Large intestine (tissue), 3 donors: ENCODE measurements around the gene LYL1. TPM values are rescaled to one million over a fixed set of nuclear protein-coding genes. Genes with fewer than 3 reads are reported as not detected.

Source experiments
- DNase-seq, 2 donors: peaks; one replicate each; pipeline versions ENCODE4 v3.0.0 to v3.0.0-alpha.2; 2013
- H3K27ac ChIP-seq: one replicate; pipeline ENCODE4 v1.5.1; 2013; ENCODE audit warnings: low read length
- H3K27me3 ChIP-seq: 2 replicates; pipeline ENCODE4 v1.6.1; 2013; ENCODE audit warnings: low read length; ENCODE audit not compliant: control insufficient read depth, insufficient read depth
- H3K36me3 ChIP-seq: 2 replicates; pipeline ENCODE4 v1.6.1; 2013; ENCODE audit warnings: low read length; ENCODE audit not compliant: control insufficient read depth, insufficient read depth
- H3K4me1 ChIP-seq: one replicate; pipeline ENCODE4 v1.6.1; 2013; ENCODE audit warnings: low read length; ENCODE audit not compliant: control insufficient read depth, insufficient read depth
- H3K4me3 ChIP-seq: one replicate; pipeline ENCODE4 v1.5.1; 2013; ENCODE audit warnings: low read length
- H3K9me3 ChIP-seq: one replicate; pipeline ENCODE4 v1.6.1; 2013; ENCODE audit warnings: mild to moderate bottlenecking, low read depth, low read length, moderate library complexity; ENCODE audit not compliant: control insufficient read depth
- WGBS: methylation state at CpG from one replicate; pipeline ENCODE4 v1.1.5; 2013; ENCODE audit warnings: low lambda C conversion rate; ENCODE audit not compliant: insufficient coverage; 5-methylcytosine and 5-hydroxymethylcytosine counted together
- polyA plus RNA-seq: library from polyadenylated mRNA; unstranded; fragments of 120-200 nt; gene quantifications from one replicate; pipeline ENCODE4 v1.2.1, GENCODE V29; 2013

The LYL1 gene
- polyA plus RNA-seq, 1 donor = 3.7 TPM

- Histone ChIP-seq H3K4me1 (peaks cover 20% of the 10 kb centered on the region), H3K9me3 (no peaks in the 10 kb centered on the region), H3K4me3 (no peak overlapping the region), H3K27me3 (peaks cover 32% of the 10 kb centered on the region), H3K36me3 (no peaks in the 10 kb centered on the region), H3K27ac (no peak overlapping the region)
- no CpG with 5 or more reads among the region's 7 CpGs for WGBS
- no peak for DNase-seq
Observed at GRCh38 chr19:13083008-13083404, 19.7 kb downstream of the LYL1 start.

DNA sequence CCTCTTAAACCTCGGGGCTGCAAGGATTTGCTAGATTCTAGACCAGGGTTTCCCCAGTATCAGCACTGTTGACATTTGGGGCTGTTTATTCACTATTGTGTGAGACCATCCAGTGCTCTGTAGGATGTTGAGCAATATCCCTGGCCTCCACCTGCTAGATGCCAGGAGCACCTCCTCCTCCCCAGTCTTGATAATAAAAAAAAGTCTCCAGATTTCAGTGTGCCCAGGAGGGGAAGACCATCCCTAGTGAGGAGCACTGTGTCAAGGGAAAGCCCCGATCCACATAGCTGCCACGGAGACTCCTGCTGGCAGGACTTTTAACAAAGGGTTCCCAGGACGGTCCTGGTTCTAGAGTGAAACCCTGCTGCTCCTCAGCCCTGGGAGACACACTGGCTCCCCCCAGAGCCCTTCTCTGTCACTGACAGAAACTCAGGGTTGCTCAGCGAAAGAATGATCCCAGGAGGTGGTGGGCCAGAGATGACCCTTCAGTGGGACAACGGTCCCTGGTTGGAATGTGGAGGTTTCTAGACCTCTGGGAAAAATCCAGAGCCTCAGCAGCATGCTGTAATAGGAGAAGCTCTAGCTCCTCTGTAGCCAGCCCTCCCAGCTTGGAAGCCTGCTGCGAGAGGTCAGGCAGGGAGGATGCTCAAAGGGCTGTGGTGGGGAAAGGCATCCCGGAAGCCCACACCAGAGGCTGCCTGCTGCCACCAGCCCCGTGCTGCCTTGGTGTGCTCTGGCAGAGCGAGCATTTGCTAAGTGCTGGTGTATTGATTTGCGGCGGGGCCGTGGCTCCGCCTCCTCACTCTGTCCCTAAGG lies 20.3 kb downstream of the LYL1 start:
- DNase-seq = peak in 1 of 2 donors; percentile 34
- H3K9me3 ChIP-seq = no peaks in the 10 kb centered on the region
- H3K27me3 ChIP-seq = peaks cover 28% of the 10 kb centered on the region
- no peak overlapping the region for H3K27ac ChIP-seq
- peaks cover 26% of the 10 kb centered on the region for H3K4me1 ChIP-seq
- no peaks in the 10 kb centered on the region for H3K36me3 ChIP-seq
- WGBS = no CpG with 5 or more reads among the region's 14 CpGs
- H3K4me3 ChIP-seq = no peak overlapping the region

DNA sequence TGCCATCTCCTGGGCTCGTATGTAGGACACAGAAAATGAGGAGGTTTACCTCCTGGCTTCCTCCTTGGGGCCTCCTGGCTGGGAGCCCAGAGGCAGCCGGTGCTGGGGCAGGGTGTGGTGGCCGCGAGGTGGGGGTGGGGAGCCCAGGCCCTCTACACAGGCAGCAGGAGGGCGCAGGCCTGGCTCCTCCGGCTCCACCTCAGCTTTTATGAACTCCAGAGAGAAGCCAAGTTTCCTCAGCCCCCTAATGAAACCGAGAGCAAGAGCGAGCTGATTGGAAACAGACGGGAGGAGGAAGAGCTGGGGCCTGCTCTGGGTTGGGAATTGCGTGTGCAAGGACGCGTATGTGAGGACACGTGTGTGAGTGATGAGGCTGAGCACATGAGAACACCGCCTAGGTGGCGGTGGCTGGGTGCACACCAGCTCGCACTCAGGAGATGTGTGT lies 23.1 kb downstream of the LYL1 start:
- H3K27me3 ChIP-seq = peaks cover 3% of the 10 kb centered on the region
- peaks cover 4% of the 10 kb centered on the region for H3K36me3 ChIP-seq
- no CpG with 5 or more reads among the region's 16 CpGs for WGBS
- peaks cover 33% of the 10 kb centered on the region for H3K4me1 ChIP-seq
- peak overlapping the region; percentile 65 for H3K27ac ChIP-seq
- no peaks in the 10 kb centered on the region for H3K9me3 ChIP-seq
- no peak overlapping the region for H3K4me3 ChIP-seq
- DNase-seq = peak; percentile 60 to 76

GRCh38 chr19:13078897-13079541 lies 23.6 kb downstream of the LYL1 start:
- Histone ChIP-seq H3K27me3 (peaks cover 3% of the 10 kb centered on the region), H3K36me3 (peaks cover 6% of the 10 kb centered on the region), H3K9me3 (no peaks in the 10 kb centered on the region), H3K4me1 (peaks cover 33% of the 10 kb centered on the region), H3K4me3 (no peak overlapping the region), H3K27ac (peak overlapping the region; percentile 65)
- DNase-seq = no peak
- WGBS = 92% methylated on average over 2 of the region's 12 CpGs

DNA sequence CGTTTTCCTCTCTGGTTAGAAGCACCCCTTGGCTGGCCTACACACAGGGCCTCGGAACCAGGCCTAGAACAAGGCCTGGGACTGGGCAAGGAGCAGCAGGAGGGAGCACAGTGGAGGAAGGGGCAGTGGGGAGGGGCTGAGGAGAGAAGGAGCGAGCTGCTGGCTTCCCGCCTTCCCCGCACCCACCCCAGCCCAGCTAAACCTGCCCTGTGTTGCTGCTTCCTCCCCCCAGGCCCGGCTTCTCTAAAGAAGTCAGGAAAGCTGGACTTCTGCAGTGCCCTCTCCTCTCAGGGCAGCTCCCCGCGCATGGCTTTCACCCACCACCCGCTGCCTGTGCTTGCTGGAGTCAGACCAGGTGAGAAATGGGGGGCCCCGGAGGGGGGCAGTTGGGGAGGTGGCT lies 24.3 kb downstream of the LYL1 start:
- WGBS = no CpG with 5 or more reads among the region's 10 CpGs
- peaks cover 10% of the 10 kb centered on the region for H3K36me3 ChIP-seq
- peaks cover 33% of the 10 kb centered on the region for H3K4me1 ChIP-seq
- peaks cover 3% of the 10 kb centered on the region for H3K27me3 ChIP-seq
- H3K9me3 ChIP-seq = no peaks in the 10 kb centered on the region
- no peak overlapping the region for H3K27ac ChIP-seq
- H3K4me3 ChIP-seq = no peak overlapping the region
- no peak for DNase-seq

- peaks cover 31% of the 10 kb centered on the region for H3K4me1 ChIP-seq
- H3K9me3 ChIP-seq = no peaks in the 10 kb centered on the region
- H3K27me3 ChIP-seq = no peaks in the 10 kb centered on the region
- WGBS = no CpG with 5 or more reads among the region's 11 CpGs
- H3K36me3 ChIP-seq = peaks cover 10% of the 10 kb centered on the region
- H3K27ac ChIP-seq = no peak overlapping the region
- H3K4me3 ChIP-seq = no peak overlapping the region
- no peak for DNase-seq
Observed at GRCh38 chr19:13077240-13077639, 25.4 kb downstream of the LYL1 start.

DNA sequence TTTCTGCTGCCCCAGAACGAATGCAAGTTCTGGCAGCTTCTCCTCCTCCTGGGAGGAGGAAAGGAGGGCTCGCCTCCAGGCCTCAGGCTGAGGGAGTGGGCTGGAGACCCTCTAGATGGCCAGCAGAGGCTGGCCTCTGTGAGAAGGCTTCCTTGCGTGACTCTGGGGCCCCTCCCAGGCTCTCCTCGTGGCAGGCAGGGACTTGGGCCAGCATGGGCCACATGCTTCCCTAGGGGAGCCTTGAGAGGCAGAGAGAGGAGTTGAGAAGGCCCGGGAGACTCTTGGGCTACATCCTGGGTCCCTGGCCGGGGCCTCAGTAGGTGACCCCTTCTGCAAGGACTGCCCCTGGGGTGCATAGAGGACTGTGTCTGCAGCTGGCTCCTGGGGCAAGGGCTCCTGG lies 25.9 kb downstream of the LYL1 start:
- peaks cover 31% of the 10 kb centered on the region for H3K4me1 ChIP-seq
- DNase-seq = no peak
- H3K27ac ChIP-seq = no peak overlapping the region
- no CpG with 5 or more reads among the region's 6 CpGs for WGBS
- no peaks in the 10 kb centered on the region for H3K9me3 ChIP-seq
- H3K36me3 ChIP-seq = peaks cover 10% of the 10 kb centered on the region
- H3K27me3 ChIP-seq = no peaks in the 10 kb centered on the region
- no peak overlapping the region for H3K4me3 ChIP-seq

- Histone ChIP-seq H3K4me1 (peaks cover 31% of the 10 kb centered on the region), H3K9me3 (no peaks in the 10 kb centered on the region), H3K27me3 (no peaks in the 10 kb centered on the region), H3K4me3 (no peak overlapping the region), H3K36me3 (peaks cover 10% of the 10 kb centered on the region), H3K27ac (no peak overlapping the region)
- no CpG with 5 or more reads among the region's 8 CpGs for WGBS
- DNase-seq = no peak
Observed at GRCh38 chr19:13076320-13076719, 26.3 kb downstream of the LYL1 start.

- Histone ChIP-seq H3K27ac (no peak overlapping the region), H3K36me3 (peaks cover 10% of the 10 kb centered on the region), H3K4me3 (no peak overlapping the region), H3K27me3 (no peaks in the 10 kb centered on the region), H3K9me3 (peaks cover 5% of the 10 kb centered on the region), H3K4me1 (peaks cover 33% of the 10 kb centered on the region)
- no CpG with 5 or more reads among the region's 4 CpGs for WGBS
- DNase-seq = no peak
Observed at GRCh38 chr19:13074378-13074777, 28.3 kb downstream of the LYL1 start.

DNA sequence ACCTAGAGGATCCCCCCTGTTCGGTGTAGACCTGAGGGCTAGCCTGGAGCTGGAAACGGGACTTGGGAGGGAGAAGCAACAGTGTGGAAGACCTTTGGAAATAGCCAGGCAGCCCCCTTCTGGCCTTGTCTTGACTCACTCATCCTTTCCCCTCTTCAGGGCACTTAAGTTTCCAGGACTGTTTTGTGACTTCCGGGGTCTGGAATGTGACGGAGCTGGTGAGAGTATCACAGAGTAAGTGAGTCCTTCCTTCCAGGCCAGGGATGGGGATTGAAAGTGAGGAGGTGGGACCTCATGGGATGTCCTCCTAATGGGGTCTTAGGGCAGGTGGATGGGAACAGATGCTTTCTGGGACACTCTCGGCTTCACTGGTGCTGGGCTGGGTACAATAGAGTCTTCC lies 29.4 kb downstream of the LYL1 start:
- peaks cover 33% of the 10 kb centered on the region for H3K4me1 ChIP-seq
- no peak overlapping the region for H3K4me3 ChIP-seq
- no peak overlapping the region for H3K27ac ChIP-seq
- no peak for DNase-seq
- no peaks in the 10 kb centered on the region for H3K27me3 ChIP-seq
- H3K36me3 ChIP-seq = peaks cover 10% of the 10 kb centered on the region
- H3K9me3 ChIP-seq = peaks cover 5% of the 10 kb centered on the region
- no CpG with 5 or more reads among the region's 5 CpGs for WGBS
